ENCODE data around the gene KMO. TPM values are rescaled to one million over a fixed set of nuclear protein-coding genes. Genes with fewer than 3 reads are reported as not detected.
A peak's percentile ranks its signal among the peaks of the same experiment; 100 is the strongest.

The KMO gene
- total and polyA plus RNA-seq, 2 of the 8 experiments (the other 6 are each of a cell fraction or from before 2014, with no cell fraction given): not detected

- no peaks in the 10 kb centered on the region for H3K23me2 ChIP-seq (ENCODE audit: low read depth, low read length)
- H2BK20ac ChIP-seq (ENCODE audit: low read length): no peak overlapping the region
- 87% methylated on average over 5 of the region's 5 CpGs; no CpG with 5 or more reads in 1 of the 2 experiments for WGBS, 2 experiments (ENCODE audit: extremely low coverage in 1 of 2, insufficient coverage in 1 of 2, insufficient read length in 1 of 2, insufficient replicate concordance in 2 of 2, low coverage in 1 of 2, low lambda C conversion rate in 2 of 2, missing lambda C conversion rate in 1 of 2)
- FAIRE-seq: no peak
- POLR2A ChIA-PET (ENCODE audit: partially characterized antibody): no interaction called here
- H3K27me3 ChIP-seq (replicated peaks in 1 of 4; ENCODE audit: control insufficient read depth in 3 of 4, extremely low read depth in 1 of 4, insufficient read depth in 3 of 4, low read length in 3 of 4): no peaks in the 10 kb centered on the region
- no peak overlapping the region for H3K23ac ChIP-seq (ENCODE audit: insufficient read length)
- H2AFZ ChIP-seq (ENCODE audit: low read length): no peak overlapping the region
- H3K79me1 ChIP-seq (ENCODE audit: low read depth, low read length): peaks cover 2% of the 10 kb centered on the region; the same call in 1 of the 2 replicates
- peak overlapping the region; percentile 4 for H3K4ac ChIP-seq (replicated peaks; ENCODE audit: insufficient read length, low read depth, low read length)
- H3K4me3 ChIP-seq (ENCODE audit: extremely low read depth in 1 of 4, insufficient read depth in 2 of 4, low read depth in 3 of 4, low read length in 4 of 4): no peak overlapping the region
- TF ChIP-seq ZNF274 (IDR thresholded peaks at IDR 0.05; ENCODE audit: borderline replicate concordance, extremely low read depth, low read length) (no peak), CBX8 (IDR thresholded peaks at IDR 0.05; ENCODE audit: borderline replicate concordance, low read depth, low read length) (no peak), SIX5 (IDR thresholded peaks at IDR 0.05; ENCODE audit: low read depth, low read length) (no peak)
- no peak overlapping the region for H2AK5ac ChIP-seq (ENCODE audit: low read depth, low read length)
- H2BK15ac ChIP-seq (ENCODE audit: low read length): no peak overlapping the region
- no peak overlapping the region for H3K4me2 ChIP-seq (ENCODE audit: insufficient read depth in 1 of 2, low read depth in 2 of 2, low read length in 2 of 2)
- H3K14ac ChIP-seq (ENCODE audit: insufficient read length): no peak overlapping the region
- no peak for DNase-seq (ENCODE audit: low read depth in 1 of 2, low spot score in 2 of 2)
- CTCF ChIA-PET (ENCODE audit: partially characterized antibody): no interaction called here
- peaks cover 0 to 35% of the 10 kb centered on the region in 2 experiments; a peak in 3 of 4 replicates for H3K79me2 ChIP-seq (ENCODE audit: control insufficient read depth in 1 of 2, insufficient read depth in 2 of 2, low read length in 2 of 2)
- H3K18ac ChIP-seq (ENCODE audit: extremely low read depth, low read length): no peak overlapping the region
- no peaks in the 10 kb centered on the region; a peak in 1 of 7 replicates for H3K4me1 ChIP-seq (replicated peaks in 1 of 4; ENCODE audit: control insufficient read depth in 3 of 4, insufficient read depth in 4 of 4, low read length in 3 of 4)
- no peak overlapping the region for H4K8ac ChIP-seq (ENCODE audit: extremely low read depth, insufficient read depth, low read length)
- no peak overlapping the region for H4K5ac ChIP-seq (ENCODE audit: insufficient read length, low read depth, low read length)
- no peak overlapping the region for H4K91ac ChIP-seq (replicated peaks; ENCODE audit: insufficient read length, low read length)
- H3K9ac ChIP-seq (replicated peaks in 1 of 4; ENCODE audit: extremely low read depth in 1 of 4, low read depth in 3 of 4, low read length in 3 of 4): no peak overlapping the region
- H3K56ac ChIP-seq (replicated peaks; ENCODE audit: insufficient read length, low read depth, low read length): no peak overlapping the region
- H3K36me3 ChIP-seq (ENCODE audit: control insufficient read depth in 2 of 4, insufficient read depth in 4 of 4, low read length in 3 of 4): peaks cover 2 to 47% (median 14%) of the 10 kb centered on the region in 4 experiments; a peak in 7 of 8 replicates
- H3K9me3 ChIP-seq (ENCODE audit: insufficient read depth in 2 of 2, low read depth in 1 of 2, low read length in 1 of 2): no peaks in the 10 kb centered on the region
- H3K27ac ChIP-seq (ENCODE audit: low read depth, low read length): no peak overlapping the region
- no peak overlapping the region for H2BK5ac ChIP-seq (ENCODE audit: low read depth, low read length)
- no peak overlapping the region for H2BK12ac ChIP-seq (ENCODE audit: low read depth, low read length)
- H2BK120ac ChIP-seq (replicated peaks; ENCODE audit: low read depth, low read length): no peak overlapping the region
- H4K20me1 ChIP-seq (replicated peaks in 1 of 2; ENCODE audit: control insufficient read depth in 1 of 2, insufficient read depth in 2 of 2, low read length in 2 of 2): peaks cover 0 to 3% of the 10 kb centered on the region in 2 experiments
Observed at GRCh38 chr1:241513378-241513777, 18.8 kb upstream of the KMO start.
